ENCODE data around the gene LTA. TPM values are rescaled to one million over a fixed set of nuclear protein-coding genes. Genes with fewer than 3 reads are reported as not detected.
A peak's percentile ranks its signal among the peaks of the same experiment; 100 is the strongest.

LTA gene
- total RNA-seq, 1 experiment from 2014 or later: 0.72 TPM

DNA sequence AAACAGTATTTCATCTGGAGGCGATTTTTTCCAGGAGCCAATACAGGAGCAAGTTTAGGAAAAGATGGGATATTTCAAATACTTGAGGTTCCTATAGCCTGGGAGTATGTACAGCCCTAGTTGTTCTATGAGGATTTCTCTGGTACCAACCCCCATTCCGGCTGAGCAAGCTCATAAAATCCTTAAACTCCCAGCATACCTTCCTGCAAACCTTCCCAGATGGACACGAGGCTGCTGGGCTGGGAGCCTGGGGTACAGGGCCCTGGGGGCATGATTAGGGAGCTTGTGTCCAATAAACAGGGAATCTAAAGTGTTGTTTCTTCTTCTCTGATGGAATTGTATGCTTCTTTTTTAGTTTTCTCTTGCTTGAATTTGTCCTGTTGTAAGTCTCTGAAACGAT lies 49.9 kb downstream of the LTA start:
- Histone ChIP-seq H3K36me3 (ENCODE audit: control insufficient read depth, insufficient read depth, low read length) (peaks cover 33% of the 10 kb centered on the region), H3K27ac (ENCODE audit: low read length) (peak overlapping the region; percentile 100), H3K4me3 (ENCODE audit: low read depth in 2 of 2, low read length in 2 of 2) (peak overlapping the region; percentile 83 to 84), H3K27me3 (ENCODE audit: control insufficient read depth, insufficient read depth, low read length) (no peaks in the 10 kb centered on the region), H3K9me3 (ENCODE audit: control insufficient read depth, insufficient read depth, low read depth, low read length) (no peaks in the 10 kb centered on the region), H3K4me1 (ENCODE audit: control insufficient read depth, insufficient read depth, low read length) (peaks cover 12% of the 10 kb centered on the region)
- no peak for TF ChIP-seq POLR2AphosphoS5 (IDR thresholded peaks at IDR 0.05; ENCODE audit: low read depth, low read length)
- TF ChIP-seq SIN3A (IDR thresholded peaks at IDR 0.05; ENCODE audit: borderline replicate concordance, insufficient read depth, low read depth, low read length): no peak
- TF ChIP-seq REST (IDR thresholded peaks at IDR 0.05; ENCODE audit: insufficient read depth in 1 of 2, low read depth in 2 of 2, low read length in 1 of 2): no peak
- no peak for TF ChIP-seq CTCF (IDR thresholded peaks at IDR 0.05)
- TF ChIP-seq TCF7L2 (IDR thresholded peaks at IDR 0.05; ENCODE audit: low read depth, low read length): no peak
- in situ Hi-C loops (cut with HindIII; ENCODE audit: low pct_unique_long_range_greater_than_20kb, low sequenced_read_pairs) (no loop called here), intact Hi-C loops (cut with micrococcal nuclease; ENCODE audit: unreplicated experiment) (loop anchor here (1.0 kb wide), 1 partner anchor 8 kb away; no protein-coding TSS in a partner anchor)
- ChIA-PET POLR2A (no interaction called here), CTCF (no interaction called here)
- BruUV-seq (replicated peaks): no TSS peak
- ATAC-seq: no peak
- no peak for DNase-seq (ENCODE audit: low read depth, low spot score)

DNA sequence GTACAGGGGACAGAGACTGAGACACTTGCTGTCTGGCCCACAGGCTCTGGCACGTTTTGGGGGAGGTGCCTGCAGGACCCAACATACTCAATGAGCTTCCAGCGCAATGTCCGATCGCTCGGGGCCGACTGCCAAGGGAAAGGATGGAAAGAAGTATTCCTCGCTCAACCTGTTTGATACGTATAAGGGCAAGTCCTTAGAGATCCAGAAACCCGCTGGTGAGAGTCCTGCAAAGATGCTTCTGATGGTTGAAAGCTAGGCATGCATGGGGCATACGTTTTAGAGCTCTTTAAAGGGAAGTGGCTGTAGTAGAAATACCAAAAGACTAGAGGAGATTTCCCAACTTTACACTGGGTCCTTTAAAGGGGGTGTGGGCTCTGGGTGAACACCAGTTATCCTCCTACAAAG lies 50.6 kb downstream of the LTA start:
- Histone ChIP-seq H3K4me1 (ENCODE audit: control insufficient read depth, insufficient read depth, low read length) (peaks cover 12% of the 10 kb centered on the region), H3K9me3 (ENCODE audit: control insufficient read depth, insufficient read depth, low read depth, low read length) (no peaks in the 10 kb centered on the region), H3K27ac (ENCODE audit: low read length) (peak overlapping the region; percentile 100), H3K27me3 (ENCODE audit: control insufficient read depth, insufficient read depth, low read length) (no peaks in the 10 kb centered on the region), H3K4me3 (ENCODE audit: low read depth in 2 of 2, low read length in 2 of 2) (peak overlapping the region; percentile 83 to 84), H3K36me3 (ENCODE audit: control insufficient read depth, insufficient read depth, low read length) (peaks cover 40% of the 10 kb centered on the region)
- intact Hi-C loops (cut with micrococcal nuclease; ENCODE audit: unreplicated experiment): no loop called here
- in situ Hi-C loops (cut with HindIII; ENCODE audit: low pct_unique_long_range_greater_than_20kb, low sequenced_read_pairs): no loop called here
- no TSS peak for BruUV-seq (replicated peaks)
- ATAC-seq: no peak
- DNase-seq (ENCODE audit: low read depth, low spot score): no peak
- CTCF ChIA-PET: no interaction called here
- POLR2A ChIA-PET: no interaction called here
- TF ChIP-seq POLR2AphosphoS5 (IDR thresholded peaks at IDR 0.05; ENCODE audit: low read depth, low read length) (peak; percentile 14; the same call in 1 of the 2 replicates), TCF7L2 (IDR thresholded peaks at IDR 0.05; ENCODE audit: low read depth, low read length) (no peak)

Other genes starting within 250 kb of the LTA start
- 191 TPM for gene HLA-B, start 215.1 kb upstream of the LTA start, total RNA-seq (2021; ENCODE audit: unreplicated experiment)
- 33.9 TPM for gene MICA, start 168.7 kb upstream of the LTA start, total RNA-seq (2021; ENCODE audit: unreplicated experiment)
- 72.1 TPM for gene MICB, start 74.1 kb upstream of the LTA start, total RNA-seq (2021; ENCODE audit: unreplicated experiment)
- not detected for gene MCCD1, start 43.3 kb upstream of the LTA start, total RNA-seq (2021; ENCODE audit: unreplicated experiment)
- 401 TPM for gene DDX39B, start 30.3 kb upstream of the LTA start, total RNA-seq (2021; ENCODE audit: unreplicated experiment)
- gene ATP6V1G2, start 25.7 kb upstream of the LTA start, total RNA-seq (2021; ENCODE audit: unreplicated experiment): 0.98 TPM
- gene NFKBIL1, start 24.7 kb upstream of the LTA start, total RNA-seq (2021; ENCODE audit: unreplicated experiment): 27.9 TPM
- gene TNF, start 3.3 kb downstream of the LTA start, total RNA-seq (2021; ENCODE audit: unreplicated experiment): 0.64 TPM
- 3.7 TPM for gene LTB, start 10.1 kb downstream of the LTA start, total RNA-seq (2021; ENCODE audit: unreplicated experiment)
- not detected for gene LST1, start 14.0 kb downstream of the LTA start, total RNA-seq (2021; ENCODE audit: unreplicated experiment)
- gene NCR3, start 20.7 kb downstream of the LTA start, total RNA-seq (2021; ENCODE audit: unreplicated experiment): not detected
- gene AIF1, start 42.9 kb downstream of the LTA start, total RNA-seq (2021; ENCODE audit: unreplicated experiment): 0.44 TPM
- gene PRRC2A, start 48.4 kb downstream of the LTA start, total RNA-seq (2021; ENCODE audit: unreplicated experiment): 318 TPM
- gene BAG6, start 80.4 kb downstream of the LTA start, total RNA-seq (2021; ENCODE audit: unreplicated experiment): 491 TPM
- gene APOM, start 83.6 kb downstream of the LTA start, total RNA-seq (2021; ENCODE audit: unreplicated experiment): 1.8 TPM
- gene C6orf47, start 88.5 kb downstream of the LTA start, total RNA-seq (2021; ENCODE audit: unreplicated experiment): 22.4 TPM
- 18.3 TPM for gene GPANK1, start 92.7 kb downstream of the LTA start, total RNA-seq (2021; ENCODE audit: unreplicated experiment)
- gene CSNK2B, start 93.8 kb downstream of the LTA start, total RNA-seq (2021; ENCODE audit: unreplicated experiment): 219 TPM
- gene LY6G5B, start 97.7 kb downstream of the LTA start, total RNA-seq (2021; ENCODE audit: unreplicated experiment): 21.2 TPM
- gene LY6G5C, start 108.8 kb downstream of the LTA start, total RNA-seq (2021; ENCODE audit: unreplicated experiment): 0.62 TPM
- gene ABHD16A, start 131.0 kb downstream of the LTA start, total RNA-seq (2021; ENCODE audit: unreplicated experiment): 47.2 TPM
- gene LY6G6F, start 134.6 kb downstream of the LTA start, total RNA-seq (2021; ENCODE audit: unreplicated experiment): not detected
- not detected for gene LY6G6D, start 143.1 kb downstream of the LTA start, total RNA-seq (2021; ENCODE audit: unreplicated experiment)
- 0.23 TPM for gene LY6G6C, start 149.5 kb downstream of the LTA start, total RNA-seq (2021; ENCODE audit: unreplicated experiment)
- gene MPIG6B, start 151.1 kb downstream of the LTA start, total RNA-seq (2021; ENCODE audit: unreplicated experiment): not detected
- 104 TPM for gene DDAH2, start 157.0 kb downstream of the LTA start, total RNA-seq (2021; ENCODE audit: unreplicated experiment)
- gene CLIC1, start 164.2 kb downstream of the LTA start, total RNA-seq (2021; ENCODE audit: unreplicated experiment): 583 TPM
- 38.1 TPM for gene MSH5, start 167.7 kb downstream of the LTA start, total RNA-seq (2021; ENCODE audit: unreplicated experiment)
- 6.3 TPM for gene SAPCD1, start 190.4 kb downstream of the LTA start, total RNA-seq (2021; ENCODE audit: unreplicated experiment)
- 4.3 TPM for gene VWA7, start 205.0 kb downstream of the LTA start, total RNA-seq (2021; ENCODE audit: unreplicated experiment)
- gene VARS1, start 223.5 kb downstream of the LTA start, total RNA-seq (2021; ENCODE audit: unreplicated experiment): 229 TPM
- gene LSM2, start 234.7 kb downstream of the LTA start, total RNA-seq (2021; ENCODE audit: unreplicated experiment): 89.7 TPM
- 2.8 TPM for gene HSPA1L, start 243.0 kb downstream of the LTA start, total RNA-seq (2021; ENCODE audit: unreplicated experiment)
- gene HSPA1A, start 243.3 kb downstream of the LTA start, total RNA-seq (2021; ENCODE audit: unreplicated experiment): 169 TPM

Measured in Panc1 (cell line).